Measurements from ENCODE around the gene GRIK1.

GRIK1 gene

DNA sequence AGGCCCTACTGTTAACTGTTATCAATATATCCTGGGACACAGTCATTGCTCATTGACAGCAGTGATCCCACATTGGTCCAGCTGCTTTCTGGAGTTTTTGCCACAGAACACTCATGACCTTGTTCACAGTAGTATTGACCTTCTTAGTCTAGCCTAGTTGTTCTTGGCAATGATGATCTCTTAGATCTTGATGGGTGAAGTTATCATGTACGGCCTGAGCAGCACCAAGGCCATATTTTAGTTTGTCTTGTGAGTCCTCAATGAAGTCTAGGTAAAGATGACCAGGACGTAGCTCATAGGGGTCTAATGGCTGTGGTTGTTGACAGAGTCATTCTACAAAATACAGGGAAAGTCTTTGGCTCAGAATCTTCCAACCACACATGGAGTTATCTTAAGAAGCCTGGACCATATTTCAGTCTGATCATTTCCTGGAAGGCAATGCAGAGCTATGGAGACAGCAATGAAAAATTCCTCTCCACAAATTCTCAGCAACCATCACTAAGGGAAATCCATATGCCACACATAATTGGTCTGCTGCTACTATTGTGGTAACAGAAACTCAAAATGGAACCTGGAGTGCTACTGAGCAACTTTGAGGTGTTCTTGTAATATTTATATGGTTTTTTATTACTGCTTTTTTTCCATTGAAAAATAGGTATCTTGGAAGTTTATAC lies 279.6 kb downstream of the GRIK1 start:
- DNase-seq = no peak

GRCh38 chr21:29658934-29659203 lies 280.9 kb downstream of the GRIK1 start:
- DNase-seq = no peak

DNA sequence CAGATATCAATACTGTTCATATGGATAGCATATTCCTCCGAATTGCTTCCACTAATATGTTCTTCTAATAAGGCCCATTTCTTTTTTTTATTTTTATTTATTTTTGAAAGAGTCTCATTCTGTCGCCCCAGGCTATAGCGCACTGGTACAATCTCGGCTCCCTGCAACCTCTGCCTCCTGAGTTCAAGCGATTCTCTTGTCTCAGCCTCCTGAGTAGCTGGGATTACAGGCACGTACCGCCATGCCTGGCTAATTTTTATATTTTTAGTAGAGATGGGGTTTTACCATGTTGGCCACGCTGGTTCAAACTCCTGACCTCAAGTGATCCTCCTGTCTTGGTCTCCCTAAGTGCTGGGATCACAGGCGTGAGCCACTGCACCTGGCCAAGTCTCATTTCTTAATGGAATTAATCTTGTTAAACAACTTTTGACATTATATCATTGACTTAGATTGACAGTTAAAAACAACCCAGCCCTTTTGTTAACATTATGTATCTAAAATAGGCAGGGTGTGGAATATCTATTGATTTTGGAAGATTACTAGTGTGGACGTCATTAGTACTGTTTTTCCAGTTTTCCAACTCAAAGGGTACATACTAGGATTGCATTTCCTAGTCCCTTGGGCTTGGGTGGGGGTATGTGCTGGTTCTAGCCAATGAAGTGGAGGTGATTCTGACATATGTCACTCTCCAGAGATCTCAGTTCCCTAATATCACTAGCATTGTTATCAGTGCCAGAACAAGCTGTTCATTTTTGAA lies 281.4 kb downstream of the GRIK1 start:
- DNase-seq = no peak

GRCh38 chr21:29657240-29657989 lies 282.4 kb downstream of the GRIK1 start:
- DNase-seq = no peak

DNA sequence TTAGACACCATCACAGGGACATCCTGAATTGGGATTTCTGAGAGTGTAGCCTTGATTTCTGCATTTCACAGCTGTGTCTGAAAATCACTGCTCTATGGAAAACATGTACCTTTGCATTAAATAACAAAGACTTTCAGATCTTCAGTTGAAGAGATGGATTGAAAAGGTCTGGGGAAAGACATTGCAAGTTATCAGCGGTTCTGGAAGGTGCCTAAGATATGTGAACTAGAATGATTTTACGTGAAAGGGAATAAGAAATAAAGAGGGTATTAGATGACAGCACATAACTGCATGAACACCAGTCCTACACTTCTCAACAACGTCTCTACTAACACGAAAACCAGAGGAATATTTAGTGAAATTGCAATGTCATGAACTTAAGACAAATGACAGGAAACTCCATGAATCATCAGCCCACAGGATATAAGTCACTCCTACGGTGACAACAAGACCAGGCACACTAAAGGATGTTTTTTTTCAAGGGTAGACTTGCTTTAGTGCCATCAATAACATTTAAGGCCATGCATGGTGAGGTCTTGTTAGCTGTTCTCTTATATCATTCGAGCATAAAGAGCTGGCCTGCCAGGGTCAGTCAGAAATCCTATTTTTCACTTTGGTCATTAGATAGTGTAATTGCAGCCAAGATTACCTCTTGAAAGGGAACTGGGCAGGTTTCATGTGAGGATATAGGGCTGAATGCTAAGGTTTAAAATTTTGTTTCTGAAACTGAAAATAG lies 283.1 kb downstream of the GRIK1 start:
- no peak for DNase-seq

- DNase-seq = no peak
Measured at GRCh38 chr21:29655577-29655976, 284.2 kb downstream of the GRIK1 start.

GRCh38 chr21:29654855-29655254 lies 284.9 kb downstream of the GRIK1 start:
- no peak for DNase-seq

GRCh38 chr21:29654203-29654602 lies 285.6 kb downstream of the GRIK1 start:
- no peak for DNase-seq

DNA sequence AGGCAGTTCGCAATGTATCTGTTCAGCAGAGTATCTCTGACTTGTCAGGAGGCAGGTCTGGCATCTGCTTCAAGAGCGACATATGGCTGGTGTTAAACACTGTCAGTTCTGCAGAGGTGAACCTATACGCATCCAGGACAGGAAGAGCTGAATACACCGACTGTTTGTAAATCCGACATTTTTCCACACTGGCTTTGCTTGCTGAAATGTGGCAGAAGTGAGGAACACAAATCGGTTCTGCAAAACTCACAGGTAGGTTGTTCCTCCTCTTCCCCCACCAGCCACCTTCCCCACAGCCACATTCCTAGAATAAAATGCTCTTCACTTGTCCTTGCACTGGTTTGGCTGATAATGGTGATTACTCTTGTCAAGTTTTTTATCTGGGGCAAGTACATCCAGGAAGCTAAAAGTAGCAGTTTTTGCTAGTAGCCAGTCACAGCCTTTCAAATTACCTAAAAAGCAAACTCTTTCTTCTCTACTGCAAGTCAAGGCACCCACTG lies 289.2 kb downstream of the GRIK1 start:
- DNase-seq = no peak

DNA sequence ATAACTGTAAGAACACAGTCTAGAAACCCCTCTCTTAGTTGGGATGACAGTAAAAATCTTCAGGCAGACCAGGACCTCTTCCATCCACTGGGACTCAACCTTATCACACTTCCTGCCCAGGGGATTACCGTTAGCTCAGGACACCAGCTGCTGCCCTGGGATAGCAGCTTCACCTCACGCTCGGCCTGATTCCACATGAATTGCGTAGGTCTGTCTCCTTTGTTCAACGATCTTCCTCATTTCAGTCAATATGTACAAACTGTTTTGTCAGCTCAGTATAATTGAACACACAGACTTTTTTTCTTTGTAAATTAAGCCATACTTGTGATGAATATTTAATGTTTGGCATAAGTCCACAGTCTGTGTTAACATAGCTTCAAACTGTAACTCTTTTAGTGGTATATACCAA lies 290.4 kb downstream of the GRIK1 start:
- no peak for DNase-seq

DNA sequence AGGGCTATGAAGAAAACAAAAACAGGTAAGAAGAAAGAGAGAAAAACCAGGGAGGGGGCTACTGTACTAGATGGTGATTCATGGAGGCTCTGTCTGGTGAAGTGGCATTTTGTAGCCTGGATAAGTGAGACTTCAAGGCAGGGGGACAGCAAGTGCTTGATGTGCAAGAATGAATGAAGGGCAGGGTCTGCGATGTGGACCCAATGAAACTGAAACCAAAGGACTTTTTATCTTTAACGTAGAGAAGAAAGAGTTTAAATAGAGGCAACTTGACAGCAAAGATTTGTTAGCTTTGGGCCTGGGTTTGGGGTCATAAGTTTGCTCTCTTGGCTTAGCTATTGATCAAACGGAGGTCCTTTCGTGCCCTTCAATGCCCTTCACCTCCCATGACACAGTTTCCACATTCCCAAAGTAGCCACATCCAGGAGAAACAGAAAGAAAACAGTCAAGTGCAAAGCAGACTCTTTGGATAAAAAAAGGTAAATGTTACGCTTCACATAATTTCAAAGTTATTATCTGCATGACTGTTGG lies 291.0 kb downstream of the GRIK1 start:
- no peak for DNase-seq

GRCh38 chr21:29647353-29647781 lies 292.4 kb downstream of the GRIK1 start:
- no peak for DNase-seq

- DNase-seq = no peak
Measured at GRCh38 chr21:29645666-29646553, 293.9 kb downstream of the GRIK1 start.

- no peak for DNase-seq
Measured at GRCh38 chr21:29643289-29643688, 296.5 kb downstream of the GRIK1 start.

DNA sequence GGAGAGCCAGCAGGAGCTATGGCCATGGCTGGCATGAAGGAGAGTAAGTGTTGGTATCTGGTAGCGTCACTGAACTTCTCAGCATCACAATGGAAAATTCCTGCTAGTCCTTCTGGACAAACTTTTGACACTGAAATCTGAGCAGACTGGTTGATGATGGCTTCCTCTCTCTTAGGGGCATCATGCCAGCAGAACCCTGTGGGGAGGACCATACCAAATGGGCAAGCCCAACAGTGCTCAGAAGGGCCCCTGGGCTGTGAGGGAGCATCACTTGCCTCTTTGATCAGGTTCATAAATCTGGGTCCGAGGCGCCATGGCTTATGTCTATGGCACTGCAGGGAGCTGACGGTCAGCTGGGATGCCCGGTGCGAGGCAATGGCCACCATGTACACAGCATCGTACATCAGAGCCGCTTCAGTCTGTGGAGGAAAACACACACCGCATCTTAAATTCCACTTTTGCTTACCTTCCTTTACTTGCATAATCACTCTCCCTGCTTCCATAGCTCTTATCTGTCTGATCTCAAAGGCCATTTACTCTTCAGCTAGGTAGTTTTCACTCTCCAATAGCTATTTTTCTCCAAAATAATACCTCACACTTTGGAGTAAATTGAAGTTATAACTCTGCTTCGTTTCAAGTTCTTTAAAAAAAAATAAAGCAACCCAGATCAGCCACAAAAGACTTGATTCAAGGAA lies 297.1 kb downstream of the GRIK1 start:
- no peak for DNase-seq

GRCh38 chr21:29641635-29642550 lies 297.9 kb downstream of the GRIK1 start:
- DNase-seq = no peak

DNA sequence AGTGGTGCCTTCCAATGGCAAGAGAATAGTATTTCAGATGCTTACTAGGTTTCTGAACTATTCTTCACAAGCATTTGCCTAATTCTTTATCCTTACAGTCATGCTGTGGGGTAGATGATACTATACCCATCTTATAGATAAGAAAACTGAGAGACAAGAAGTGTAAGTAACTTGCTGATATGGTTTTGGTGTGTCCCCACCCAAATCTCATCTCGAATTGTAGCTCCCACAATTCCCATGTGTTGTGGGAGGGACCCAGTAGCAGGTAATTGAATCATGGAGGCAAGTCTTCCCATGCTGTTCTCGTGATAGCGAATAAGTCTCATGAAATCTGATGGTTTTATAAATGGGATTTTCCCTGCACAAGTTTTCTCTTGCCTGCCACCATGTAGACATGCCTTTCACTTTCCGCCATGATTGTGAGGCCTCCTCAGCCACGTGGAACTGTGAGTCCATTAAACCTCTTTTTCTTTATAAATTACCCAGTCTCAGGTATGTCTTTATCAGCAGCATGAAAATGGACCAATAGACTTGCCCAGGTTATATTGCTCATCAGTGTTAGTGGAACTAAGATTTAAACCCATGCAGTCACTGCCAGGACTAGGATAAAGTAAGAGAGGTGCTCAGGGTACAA lies 298.7 kb downstream of the GRIK1 start:
- no peak for DNase-seq

DNA sequence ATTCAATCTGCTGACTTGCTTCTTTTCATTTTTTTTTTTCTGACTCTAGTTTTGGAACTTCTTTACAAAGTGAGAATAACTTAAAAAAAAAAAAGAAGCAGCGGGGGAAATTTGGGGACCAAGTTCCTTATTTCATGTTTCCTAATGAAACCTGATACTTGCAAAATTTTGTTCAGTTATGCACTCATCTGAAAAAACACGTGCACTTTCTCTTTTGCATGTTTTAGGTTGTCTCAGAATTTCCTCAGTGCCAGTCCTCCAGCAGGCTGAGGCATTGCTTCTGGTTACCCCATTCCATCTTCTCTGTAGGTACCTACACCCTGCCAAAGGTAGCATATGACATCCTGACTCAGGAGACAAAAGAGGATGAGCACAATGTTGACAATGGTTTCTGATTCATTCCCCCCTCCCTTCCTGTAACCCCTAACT lies 299.7 kb downstream of the GRIK1 start:
- DNase-seq = no peak

DNA sequence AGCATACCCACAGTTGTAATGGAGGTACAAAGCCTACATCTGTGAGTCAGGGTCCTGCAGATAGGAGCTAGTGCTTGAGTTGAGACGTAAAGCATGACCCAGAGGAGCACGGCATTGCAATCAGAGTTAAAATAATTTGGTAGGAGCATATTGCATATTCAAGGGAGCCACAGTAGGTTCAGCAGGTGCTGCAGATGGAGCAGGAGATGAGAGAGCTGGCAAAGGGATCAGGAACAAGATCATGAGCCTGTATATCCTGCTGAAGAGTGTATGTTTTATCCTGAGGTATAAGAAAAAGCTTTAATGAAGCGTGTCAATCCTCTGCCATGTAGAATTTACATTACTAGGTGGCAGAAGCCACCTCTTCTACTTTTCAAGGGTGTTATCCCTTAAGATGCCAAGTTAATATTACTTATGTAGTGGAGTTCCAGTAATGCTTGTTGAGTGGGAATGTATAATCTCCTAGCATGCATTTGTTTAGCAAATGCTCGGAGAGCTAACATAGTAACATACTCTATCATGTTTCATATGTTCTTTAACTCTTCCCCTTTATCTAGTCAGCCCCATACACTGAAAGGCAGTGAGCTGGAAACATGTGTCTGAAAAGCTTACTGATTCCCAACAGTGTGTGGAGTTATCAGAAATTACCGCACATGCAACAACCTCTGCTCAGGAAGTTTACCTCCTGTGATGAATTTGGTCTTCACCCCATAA lies 300.3 kb downstream of the GRIK1 start:
- no peak for DNase-seq
